SK-N-SH (cell line): ENCODE data around the gene RAET1E. TPM values are rescaled to one million over a fixed set of nuclear protein-coding genes. Genes with fewer than 3 reads are reported as not detected.
A peak's percentile ranks its signal among the peaks of the same experiment; 100 is the strongest.
"Not testable (repeated sequence)": the region's sequence is repeated elsewhere in the genome, so short reads cannot be mapped to it uniquely, and the experiment has no call there.

ENCODE experiments used
- CTCF ChIA-PET: fragments of 300-600, 350-600 bp; formaldehyde crosslinking; extraction: SDS; loops from one replicate; lab custom pipeline; 2021; lab: Yijun Ruan, JAX
- POLR2A ChIA-PET: fragments of 350-600 bp; sonication (Branson Sonifier 250); formaldehyde crosslinking; extraction: SDS; loops from one replicate; lab custom pipeline; 2020; ENCODE audit warnings: antibody characterized with exemption, inconsistent platforms; lab: Yijun Ruan, JAX
- DNase-seq: peaks from one replicate; pipeline ENCODE4 v3.0.0; 2012
- H2AFZ ChIP-seq: fragments of 200-600 bp; sonication (generic); 2 replicates; pipeline ENCODE4 v1.8.1; 2016; ENCODE audit warnings: antibody characterized with exemption, mild to moderate bottlenecking, low read depth
- H3F3A ChIP-seq: fragments of 200-600 bp; sonication (generic); replicated peaks from 2 replicates; pipeline ENCODE3; 2016; ENCODE audit warnings: antibody characterized with exemption, mild to moderate bottlenecking; ENCODE audit not compliant: insufficient read depth
- H3K27ac ChIP-seq, 2 experiments: fragments of 200-500 bp in 1 of 2; fragments of 200-600 bp in 1 of 2; sonication (Bioruptor generic) in 1 of 2; sonication (generic), shearing (Covaris generic) in 1 of 2; 2 replicates each; pipeline versions ENCODE4 v1.5.1 to v1.6.1; 2014 to 2016; ENCODE audit warnings: low read depth in 2 of 2, inconsistent platforms in 1 of 2, low read length in 1 of 2, mild to moderate bottlenecking in 1 of 2, mixed read lengths in 1 of 2
- H3K27me3 ChIP-seq: fragments of 200-600 bp; sonication (generic), shearing (Covaris generic); 2 replicates; pipeline ENCODE4 v1.6.1; 2016; ENCODE audit warnings: mixed run types; ENCODE audit not compliant: insufficient read depth
- H3K36me3 ChIP-seq, 2 experiments: fragments of 200-500 bp in 1 of 2; fragments of 200-600 bp in 1 of 2; sonication (Bioruptor generic) in 1 of 2; sonication (generic) in 1 of 2; replicated peaks in 1 of 2; 2 replicates each; pipeline versions ENCODE3 to v1.5.1; 2014 to 2016; ENCODE audit warnings: low read length in 1 of 2, mild to moderate bottlenecking in 1 of 2; ENCODE audit not compliant: insufficient read depth in 2 of 2, control insufficient read depth in 1 of 2
- H3K4me1 ChIP-seq, 2 experiments: fragments of 200-500 bp in 1 of 2; fragments of 200-600 bp in 1 of 2; sonication (Bioruptor generic) in 1 of 2; sonication (generic), shearing (Covaris generic) in 1 of 2; 2 replicates each; pipeline versions ENCODE4 v1.5.1 to v1.6.1; 2014 to 2016; ENCODE audit warnings: low read depth in 1 of 2, low read length in 1 of 2, mixed run types in 1 of 2; ENCODE audit not compliant: insufficient read depth in 2 of 2, control insufficient read depth in 1 of 2
- H3K4me2 ChIP-seq: fragments of 200-600 bp; sonication (generic), shearing (Covaris generic); 2 replicates; pipeline ENCODE4 v1.6.1; 2017; ENCODE audit warnings: mixed run types
- H3K4me3 ChIP-seq, 2 experiments: fragments of 200-500 bp in 1 of 2; fragments of 200-600 bp in 1 of 2; sonication (Bioruptor generic) in 1 of 2; sonication (generic), shearing (Covaris generic) in 1 of 2; 2 replicates each; pipeline versions ENCODE4 v1.5.1 to v1.8.1; 2014 to 2016; ENCODE audit warnings: low read depth in 2 of 2, inconsistent platforms in 1 of 2, low read length in 1 of 2, mild to moderate bottlenecking in 1 of 2, mixed read lengths in 1 of 2, moderate library complexity in 1 of 2
- H3K79me2 ChIP-seq: fragments of 200-600 bp; sonication (generic); 2 replicates; pipeline ENCODE4 v1.8.1; 2017; ENCODE audit warnings: mild to moderate bottlenecking; ENCODE audit not compliant: insufficient read depth
- H3K9ac ChIP-seq: fragments of 200-600 bp; sonication (generic); 2 replicates; pipeline ENCODE4 v1.6.1; 2017; ENCODE audit warnings: mixed run types
- H3K9me2 ChIP-seq: fragments of 200-600 bp; sonication (generic); 2 replicates; pipeline ENCODE4 v1.6.1; 2017; ENCODE audit warnings: mixed run types
- H3K9me3 ChIP-seq: fragments of 200-600 bp; sonication (generic); 2 replicates; pipeline ENCODE4 v1.6.1; 2017; ENCODE audit warnings: mixed run types, mild to moderate bottlenecking, moderate library complexity
- H4K20me1 ChIP-seq: fragments of 200-600 bp; sonication (generic); 2 replicates; pipeline ENCODE4 v1.6.1; 2017; ENCODE audit warnings: mild to moderate bottlenecking, mixed run types; ENCODE audit not compliant: insufficient read depth
- JUND ChIP-seq: IDR thresholded peaks from 2 replicates; pipeline ENCODE4 v1.4.0; 2012
- MEF2A ChIP-seq: IDR thresholded peaks from 2 replicates; pipeline ENCODE4 v1.4.0; 2012; ENCODE audit warnings: low read depth, borderline replicate concordance
- WGBS: methylation state at CpG from one replicate; pipeline ENCODE4 v1.1.6; 2017; ENCODE audit warnings: low lambda C conversion rate; 5-methylcytosine and 5-hydroxymethylcytosine counted together
- polyA plus RNA-seq, 3 experiments: library from polyadenylated mRNA; depleted of rRNA; stranded (reverse); fragments of >200 nt; gene quantifications; 2 replicates each; pipeline ENCODE4 v1.2.3, GENCODE V29; 2012
- TF ChIP-seq, protein P1 (sequence below): IDR thresholded peaks from 2 replicates; pipeline ENCODE4 v1.6.1; 2012; ENCODE audit warnings: mild to moderate bottlenecking, low read depth, low read length, moderate library complexity
- TF ChIP-seq, protein P2 (sequence below): IDR thresholded peaks from 2 replicates; pipeline ENCODE4 v1.4.0; 2012; ENCODE audit warnings: low read depth
- TF ChIP-seq, protein P3 (sequence below): fragments of 150-350 bp; IDR thresholded peaks from 2 replicates; pipeline ENCODE4 v1.6.1; 2016; ENCODE audit warnings: mild to moderate bottlenecking, low read depth, low read length
- TF ChIP-seq, protein P4 (sequence below): fragments of 200-600 bp; sonication (generic); IDR thresholded peaks from 2 replicates; pipeline ENCODE4 v1.6.1; 2017; ENCODE audit warnings: antibody characterized with exemption, mild to moderate bottlenecking, moderate library complexity

Gene RAET1E
- polyA plus RNA-seq, 1 of the 3 experiments (the other 2 are of a cell fraction) = 0.15 TPM

GRCh38 chr6:149931501-149931900 is 33.6 kb upstream of the RAET1E start (continued):
- TF ChIP-seq, protein P1, sequence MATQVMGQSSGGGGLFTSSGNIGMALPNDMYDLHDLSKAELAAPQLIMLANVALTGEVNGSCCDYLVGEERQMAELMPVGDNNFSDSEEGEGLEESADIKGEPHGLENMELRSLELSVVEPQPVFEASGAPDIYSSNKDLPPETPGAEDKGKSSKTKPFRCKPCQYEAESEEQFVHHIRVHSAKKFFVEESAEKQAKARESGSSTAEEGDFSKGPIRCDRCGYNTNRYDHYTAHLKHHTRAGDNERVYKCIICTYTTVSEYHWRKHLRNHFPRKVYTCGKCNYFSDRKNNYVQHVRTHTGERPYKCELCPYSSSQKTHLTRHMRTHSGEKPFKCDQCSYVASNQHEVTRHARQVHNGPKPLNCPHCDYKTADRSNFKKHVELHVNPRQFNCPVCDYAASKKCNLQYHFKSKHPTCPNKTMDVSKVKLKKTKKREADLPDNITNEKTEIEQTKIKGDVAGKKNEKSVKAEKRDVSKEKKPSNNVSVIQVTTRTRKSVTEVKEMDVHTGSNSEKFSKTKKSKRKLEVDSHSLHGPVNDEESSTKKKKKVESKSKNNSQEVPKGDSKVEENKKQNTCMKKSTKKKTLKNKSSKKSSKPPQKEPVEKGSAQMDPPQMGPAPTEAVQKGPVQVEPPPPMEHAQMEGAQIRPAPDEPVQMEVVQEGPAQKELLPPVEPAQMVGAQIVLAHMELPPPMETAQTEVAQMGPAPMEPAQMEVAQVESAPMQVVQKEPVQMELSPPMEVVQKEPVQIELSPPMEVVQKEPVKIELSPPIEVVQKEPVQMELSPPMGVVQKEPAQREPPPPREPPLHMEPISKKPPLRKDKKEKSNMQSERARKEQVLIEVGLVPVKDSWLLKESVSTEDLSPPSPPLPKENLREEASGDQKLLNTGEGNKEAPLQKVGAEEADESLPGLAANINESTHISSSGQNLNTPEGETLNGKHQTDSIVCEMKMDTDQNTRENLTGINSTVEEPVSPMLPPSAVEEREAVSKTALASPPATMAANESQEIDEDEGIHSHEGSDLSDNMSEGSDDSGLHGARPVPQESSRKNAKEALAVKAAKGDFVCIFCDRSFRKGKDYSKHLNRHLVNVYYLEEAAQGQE = no peak
- TF ChIP-seq, all 33 proteins: peak for 0

DNA sequence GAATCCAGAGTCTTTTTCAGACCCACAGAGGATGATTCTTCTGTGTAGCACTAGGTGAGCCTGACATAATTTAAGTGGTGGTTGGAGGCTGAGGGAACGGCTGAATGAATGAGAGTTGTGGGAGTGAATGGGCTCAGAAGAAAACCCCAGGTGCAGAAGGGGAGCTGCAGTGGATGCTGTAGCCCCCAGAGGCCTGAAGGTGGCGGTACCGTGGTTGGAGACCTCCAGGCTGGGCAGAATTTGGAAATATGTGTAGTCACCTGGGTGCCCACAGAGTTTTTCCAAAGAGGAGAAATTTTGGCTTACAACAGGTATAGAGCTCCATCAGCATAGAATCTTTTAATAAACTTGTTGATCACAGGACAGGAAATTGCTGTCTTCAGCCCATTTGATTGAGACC is 31.5 kb upstream of the RAET1E start:
- no peak overlapping the region for H3K4me2 ChIP-seq
- no peaks in the 10 kb centered on the region for H3K9me3 ChIP-seq
- CTCF ChIA-PET = interaction anchor here (0.7 to 1.2 kb wide), 2 partner anchors 12 to 89 kb away, joined by 3 to 4 read pairs; no protein-coding TSS in a partner anchor
- H3K36me3 ChIP-seq = no peaks in the 10 kb centered on the region
- WGBS = 0% methylated on average over 3 of the region's 3 CpGs
- no peaks in the 10 kb centered on the region for H3K79me2 ChIP-seq
- no peak overlapping the region for H2AFZ ChIP-seq
- peaks cover 3% of the 10 kb centered on the region for H3F3A ChIP-seq
- no peak overlapping the region for H3K27ac ChIP-seq
- POLR2A ChIA-PET = no interaction called here
- H3K27me3 ChIP-seq = peaks cover 4% of the 10 kb centered on the region; the same call in 1 of the 2 replicates
- no peaks in the 10 kb centered on the region for H3K9me2 ChIP-seq
- TF ChIP-seq JUND (no peak), MEF2A (no peak)
- TF ChIP-seq, protein P2, sequence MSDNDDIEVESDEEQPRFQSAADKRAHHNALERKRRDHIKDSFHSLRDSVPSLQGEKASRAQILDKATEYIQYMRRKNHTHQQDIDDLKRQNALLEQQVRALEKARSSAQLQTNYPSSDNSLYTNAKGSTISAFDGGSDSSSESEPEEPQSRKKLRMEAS = no peak
- TF ChIP-seq, protein P3, sequence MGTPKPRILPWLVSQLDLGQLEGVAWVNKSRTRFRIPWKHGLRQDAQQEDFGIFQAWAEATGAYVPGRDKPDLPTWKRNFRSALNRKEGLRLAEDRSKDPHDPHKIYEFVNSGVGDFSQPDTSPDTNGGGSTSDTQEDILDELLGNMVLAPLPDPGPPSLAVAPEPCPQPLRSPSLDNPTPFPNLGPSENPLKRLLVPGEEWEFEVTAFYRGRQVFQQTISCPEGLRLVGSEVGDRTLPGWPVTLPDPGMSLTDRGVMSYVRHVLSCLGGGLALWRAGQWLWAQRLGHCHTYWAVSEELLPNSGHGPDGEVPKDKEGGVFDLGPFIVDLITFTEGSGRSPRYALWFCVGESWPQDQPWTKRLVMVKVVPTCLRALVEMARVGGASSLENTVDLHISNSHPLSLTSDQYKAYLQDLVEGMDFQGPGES = no peak
- TF ChIP-seq, protein P4, sequence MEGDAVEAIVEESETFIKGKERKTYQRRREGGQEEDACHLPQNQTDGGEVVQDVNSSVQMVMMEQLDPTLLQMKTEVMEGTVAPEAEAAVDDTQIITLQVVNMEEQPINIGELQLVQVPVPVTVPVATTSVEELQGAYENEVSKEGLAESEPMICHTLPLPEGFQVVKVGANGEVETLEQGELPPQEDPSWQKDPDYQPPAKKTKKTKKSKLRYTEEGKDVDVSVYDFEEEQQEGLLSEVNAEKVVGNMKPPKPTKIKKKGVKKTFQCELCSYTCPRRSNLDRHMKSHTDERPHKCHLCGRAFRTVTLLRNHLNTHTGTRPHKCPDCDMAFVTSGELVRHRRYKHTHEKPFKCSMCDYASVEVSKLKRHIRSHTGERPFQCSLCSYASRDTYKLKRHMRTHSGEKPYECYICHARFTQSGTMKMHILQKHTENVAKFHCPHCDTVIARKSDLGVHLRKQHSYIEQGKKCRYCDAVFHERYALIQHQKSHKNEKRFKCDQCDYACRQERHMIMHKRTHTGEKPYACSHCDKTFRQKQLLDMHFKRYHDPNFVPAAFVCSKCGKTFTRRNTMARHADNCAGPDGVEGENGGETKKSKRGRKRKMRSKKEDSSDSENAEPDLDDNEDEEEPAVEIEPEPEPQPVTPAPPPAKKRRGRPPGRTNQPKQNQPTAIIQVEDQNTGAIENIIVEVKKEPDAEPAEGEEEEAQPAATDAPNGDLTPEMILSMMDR = peak; percentile 41; the same call in 1 of the 2 replicates
- TF ChIP-seq, all 33 proteins: peak for 1
- no peak for DNase-seq
- Histone ChIP-seq H3K4me1 (peaks cover 0 to 3% of the 10 kb centered on the region in 2 experiments; a peak in 1 of 4 replicates), H3K9ac (no peak overlapping the region), H3K4me3 (no peak overlapping the region; a peak in 1 of 4 replicates), H4K20me1 (no peaks in the 10 kb centered on the region)

- DNase-seq, H3K4me2 ChIP-seq, H3K36me3 ChIP-seq, H3K4me1 ChIP-seq, POLR2A ChIA-PET, H3F3A ChIP-seq, H3K27ac ChIP-seq, H3K79me2 ChIP-seq, H3K9ac ChIP-seq, H3K27me3 ChIP-seq, H2AFZ ChIP-seq, H3K9me2 ChIP-seq, H3K4me3 ChIP-seq, H4K20me1 ChIP-seq, H3K9me3 ChIP-seq: not testable (repeated sequence)
- CTCF ChIA-PET = interaction anchor here (0.6 to 1.0 kb wide), 3 partner anchors 11 to 93 kb away, joined by 3 to 4 read pairs (median 3); no protein-coding TSS in a partner anchor
- WGBS = 79% methylated on average over 4 of the region's 4 CpGs
Observed at GRCh38 chr6:149927025-149927424, 29.1 kb upstream of the RAET1E start.
